Middle frontal gyrus (tissue), 1 donor: ENCODE results near the gene ZNF324B.
"Not testable (repeated sequence)": the region's sequence is repeated elsewhere in the genome, so short reads cannot be mapped to it uniquely, and the experiment has no call there.

Experiments
- DNase-seq: peaks from one replicate; pipeline ENCODE4 v3.0.0-alpha.2; 2015; ENCODE audit warnings: low spot score; ENCODE audit errors: extremely low spot score

ZNF324B gene

DNA sequence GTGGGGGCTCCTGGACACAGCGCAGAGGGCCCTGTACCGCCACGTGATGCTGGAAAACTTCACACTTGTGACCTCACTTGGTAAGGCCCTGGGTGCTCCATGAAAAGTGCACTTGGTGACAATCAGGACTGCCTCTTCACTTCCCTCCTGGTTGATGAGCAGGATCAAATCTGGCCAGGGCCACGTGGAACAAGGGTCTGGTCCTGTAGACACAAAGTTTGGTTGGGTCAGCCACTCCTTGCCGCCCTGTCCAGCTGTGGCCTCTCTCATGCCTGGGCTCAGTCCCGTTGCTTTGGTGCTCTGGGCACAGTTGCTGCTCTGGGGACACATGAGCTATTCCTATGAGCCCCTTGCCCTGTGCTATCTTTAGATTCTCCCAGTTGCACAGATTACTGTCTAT is 2.3 kb downstream of the ZNF324B start:
- no peak for DNase-seq

DNA sequence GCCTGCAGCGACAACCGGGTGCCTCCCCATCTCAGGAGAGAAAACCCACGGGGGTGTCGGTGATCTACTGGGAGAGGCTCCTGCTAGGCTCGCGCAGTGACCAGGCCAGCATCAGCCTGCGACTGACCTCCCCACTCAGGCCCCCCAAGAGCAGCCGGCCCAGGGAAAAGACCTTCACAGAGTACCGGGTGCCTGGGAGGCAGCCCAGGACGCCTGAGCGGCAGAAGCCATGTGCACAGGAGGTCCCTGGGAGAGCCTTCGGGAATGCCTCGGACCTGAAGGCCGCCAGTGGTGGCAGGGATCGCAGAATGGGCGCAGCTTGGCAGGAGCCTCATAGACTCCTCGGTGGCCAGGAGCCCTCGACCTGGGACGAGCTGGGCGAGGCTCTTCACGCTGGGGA is 3.9 kb downstream of the ZNF324B start:
- DNase-seq = no peak

DNA sequence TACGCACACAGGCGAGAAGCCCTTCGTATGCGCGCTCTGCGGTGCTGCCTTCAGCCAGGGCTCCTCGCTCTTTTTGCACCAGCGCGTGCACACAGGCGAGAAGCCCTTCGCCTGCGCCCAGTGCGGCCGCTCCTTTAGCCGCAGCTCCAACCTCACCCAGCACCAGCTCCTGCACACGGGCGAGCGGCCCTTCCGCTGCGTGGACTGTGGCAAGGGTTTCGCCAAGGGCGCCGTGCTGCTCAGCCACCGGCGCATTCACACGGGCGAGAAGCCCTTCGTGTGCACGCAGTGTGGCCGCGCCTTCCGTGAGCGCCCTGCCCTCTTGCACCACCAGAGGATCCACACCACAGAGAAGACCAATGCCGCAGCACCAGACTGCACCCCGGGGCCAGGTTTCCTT is 4.7 kb downstream of the ZNF324B start:
- no peak for DNase-seq

DNA sequence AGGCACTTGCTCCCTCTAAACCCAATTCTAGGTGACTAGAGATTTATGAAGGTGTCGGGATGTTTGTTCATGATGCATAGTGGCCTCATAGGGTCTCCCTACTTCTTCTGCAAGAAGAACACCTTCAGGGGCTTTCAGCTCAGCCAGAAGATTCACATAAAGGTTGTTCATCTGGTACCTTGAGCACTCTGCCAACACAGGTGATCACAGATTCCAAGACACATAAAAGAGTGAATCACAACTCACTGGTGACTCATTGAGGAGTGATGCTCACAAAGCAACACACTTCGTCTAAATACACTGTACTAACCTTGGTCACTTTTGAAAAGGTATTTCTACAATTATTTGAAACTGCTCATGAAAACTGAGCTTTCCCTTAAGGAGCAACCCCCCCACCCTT is 8.6 kb downstream of the ZNF324B start:
- no peak for DNase-seq

DNA sequence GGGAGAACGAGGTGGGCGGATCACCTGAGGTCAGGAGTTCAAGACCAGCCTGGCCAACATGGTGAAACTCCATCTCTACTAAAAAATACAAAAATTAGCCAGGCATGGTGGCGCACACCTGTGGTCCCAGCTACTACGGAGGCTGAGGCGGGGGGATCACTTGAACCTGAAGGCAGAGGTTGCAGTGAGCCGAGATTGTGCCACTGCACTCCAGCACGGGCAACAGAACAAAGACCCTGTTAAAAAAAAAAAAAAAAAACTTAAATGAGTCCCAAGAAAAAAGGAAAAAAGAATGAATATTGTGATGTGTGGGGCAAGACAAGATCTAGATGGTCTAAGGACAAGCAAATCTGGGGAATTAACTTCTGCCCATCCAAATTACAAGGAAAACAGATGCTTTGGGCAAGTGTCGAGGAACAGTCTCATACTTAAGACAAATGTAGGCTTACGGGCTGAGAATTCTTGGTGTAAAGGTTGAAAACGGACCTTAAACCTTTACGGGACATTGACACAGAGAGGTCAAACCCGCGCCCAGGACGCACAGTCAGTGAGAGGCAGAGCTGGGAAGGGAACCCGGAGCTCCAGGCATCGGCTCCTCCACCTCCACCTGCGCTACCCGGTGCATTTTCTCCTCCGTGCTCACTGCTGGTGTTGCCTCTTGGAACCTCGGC is 14.8 kb downstream of the ZNF324B start:
- DNase-seq = no peak

DNA sequence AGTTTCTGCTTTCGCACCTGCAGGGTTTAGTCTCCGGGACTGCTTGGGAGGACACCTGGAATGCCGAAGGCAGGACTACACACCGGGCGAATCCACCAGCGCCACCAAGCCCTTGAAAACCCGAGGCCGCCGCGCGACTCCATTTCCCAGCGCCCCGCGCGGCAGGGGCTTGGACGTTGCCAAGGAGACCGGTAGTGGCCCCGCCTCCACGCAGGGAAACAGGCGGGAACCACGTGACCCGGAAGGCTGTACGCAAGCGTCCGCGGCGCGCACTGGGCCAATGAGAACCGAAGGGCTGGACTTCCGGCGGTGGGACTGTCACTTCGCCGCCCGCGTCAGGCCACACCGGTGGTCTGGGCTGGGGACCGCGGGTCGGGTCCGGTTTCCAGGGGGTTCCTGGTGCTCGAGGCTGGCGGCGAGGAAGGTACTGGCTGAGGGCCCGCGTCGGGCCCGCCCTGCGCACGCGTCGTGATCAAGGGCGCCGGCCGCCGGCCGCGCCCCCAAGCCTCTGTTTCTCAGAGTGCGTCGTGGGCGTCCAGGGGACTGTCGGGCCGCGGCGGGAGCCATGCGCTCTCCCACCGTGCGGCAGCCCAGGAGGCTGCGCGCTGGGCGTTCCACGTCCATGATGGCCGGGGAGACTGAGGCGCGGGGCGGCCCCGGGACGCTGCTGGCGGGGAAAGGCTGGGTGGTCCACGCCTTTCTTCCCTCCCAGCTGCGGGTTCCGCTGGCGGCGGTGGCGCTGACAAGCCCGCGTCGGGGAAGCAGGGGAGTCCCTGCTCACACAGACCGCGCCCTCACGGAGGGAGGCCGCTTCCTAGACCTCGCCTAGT is 15.6 kb downstream of the ZNF324B start, which contains the start of gene ZNF324:
Gene ZNF324 (plus strand): TSS at position 321 of the 830 bp plus-strand sequence. CDS start 2,106 bp downstream, outside the sequence.
- peak; percentile 98 for DNase-seq

DNA sequence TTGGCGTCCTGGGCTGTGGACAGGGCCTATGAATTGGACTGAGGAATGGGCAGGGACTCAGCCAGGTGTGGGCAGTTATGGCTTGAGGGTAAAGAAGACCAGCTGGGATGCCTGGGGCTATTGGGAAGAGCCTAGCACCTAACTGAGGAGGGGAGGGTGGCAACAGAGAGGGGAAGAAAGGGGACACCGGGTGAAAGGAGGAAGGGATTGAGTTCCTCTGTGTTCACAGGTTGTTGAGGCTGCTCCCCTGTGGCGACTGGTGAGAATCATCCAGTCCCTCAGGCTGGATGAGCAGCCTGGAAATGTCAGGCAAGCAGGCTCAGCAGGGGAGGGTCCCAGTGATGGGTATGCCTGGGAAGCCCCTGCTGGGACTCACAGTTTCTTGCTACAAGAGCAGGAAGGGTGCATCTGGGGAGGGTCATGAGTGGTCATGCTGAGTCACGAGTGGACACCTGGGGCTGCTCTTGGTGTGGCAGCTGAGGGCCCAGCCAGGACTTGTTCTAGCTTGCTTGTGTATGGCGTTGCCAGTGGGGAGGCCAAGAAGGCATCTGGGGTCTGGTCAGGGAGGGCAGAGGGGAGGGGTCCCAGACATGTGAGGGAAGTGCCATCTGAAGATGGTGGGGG is 16.9 kb downstream of the ZNF324B start:
- DNase-seq = no peak

DNA sequence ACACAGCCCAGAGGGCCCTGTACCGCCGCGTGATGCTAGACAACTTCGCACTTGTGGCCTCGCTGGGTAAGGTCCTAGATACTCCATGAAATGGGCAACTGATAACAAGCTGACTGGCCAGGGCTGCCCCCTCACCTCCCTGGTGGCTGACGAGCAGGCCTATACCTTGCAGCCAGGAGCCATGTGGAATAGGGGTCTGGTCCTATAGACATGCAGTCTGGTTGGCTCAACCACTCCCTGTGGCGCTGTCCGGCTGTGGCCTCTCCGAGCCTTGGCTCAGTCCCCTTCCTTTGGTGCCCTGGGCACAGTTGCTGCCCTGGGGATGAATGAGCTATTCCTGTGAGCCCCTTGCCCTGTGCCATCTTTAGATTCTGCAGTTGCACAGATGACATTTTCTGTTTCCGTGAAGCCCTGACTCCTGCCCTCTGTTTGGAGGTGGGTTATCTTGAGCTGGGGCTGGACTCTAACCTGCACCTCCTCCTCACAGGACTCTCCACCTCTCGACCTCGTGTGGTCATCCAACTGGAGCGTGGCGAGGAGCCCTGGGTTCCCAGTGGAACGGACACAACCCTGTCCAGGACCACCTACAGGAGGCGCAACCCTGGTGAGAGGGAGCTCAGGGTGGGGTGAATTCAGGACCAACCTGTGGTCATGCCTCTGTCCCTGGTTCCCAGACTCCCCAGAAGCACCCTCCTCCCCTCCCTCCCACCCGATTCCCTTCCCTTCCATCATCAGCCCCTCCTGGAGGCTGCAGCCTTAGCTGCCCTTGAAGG is 18.0 kb downstream of the ZNF324B start:
- no peak for DNase-seq

DNA sequence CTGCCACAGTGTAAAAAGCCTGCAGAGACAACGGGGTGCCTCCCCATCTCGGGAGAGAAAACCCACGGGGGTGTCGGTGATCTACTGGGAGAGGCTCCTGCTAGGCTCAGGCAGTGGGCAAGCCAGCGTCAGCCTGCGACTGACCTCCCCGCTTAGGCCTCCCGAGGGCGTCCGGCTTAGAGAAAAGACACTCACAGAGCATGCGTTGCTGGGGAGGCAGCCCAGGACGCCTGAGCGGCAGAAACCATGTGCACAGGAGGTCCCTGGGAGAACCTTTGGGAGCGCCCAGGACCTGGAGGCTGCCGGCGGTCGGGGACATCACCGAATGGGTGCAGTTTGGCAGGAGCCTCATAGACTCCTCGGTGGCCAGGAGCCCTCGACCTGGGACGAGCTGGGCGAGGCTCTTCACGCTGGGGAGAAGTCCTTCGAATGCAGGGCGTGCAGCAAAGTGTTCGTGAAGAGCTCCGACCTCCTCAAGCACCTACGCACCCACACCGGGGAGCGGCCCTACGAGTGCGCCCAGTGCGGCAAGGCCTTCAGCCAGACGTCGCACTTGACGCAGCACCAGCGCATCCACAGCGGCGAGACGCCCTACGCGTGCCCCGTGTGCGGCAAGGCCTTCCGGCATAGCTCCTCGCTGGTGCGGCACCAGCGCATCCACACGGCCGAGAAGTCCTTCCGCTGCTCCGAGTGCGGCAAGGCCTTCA is 19.6 kb downstream of the ZNF324B start:
- DNase-seq = not testable (repeated sequence)

DNA sequence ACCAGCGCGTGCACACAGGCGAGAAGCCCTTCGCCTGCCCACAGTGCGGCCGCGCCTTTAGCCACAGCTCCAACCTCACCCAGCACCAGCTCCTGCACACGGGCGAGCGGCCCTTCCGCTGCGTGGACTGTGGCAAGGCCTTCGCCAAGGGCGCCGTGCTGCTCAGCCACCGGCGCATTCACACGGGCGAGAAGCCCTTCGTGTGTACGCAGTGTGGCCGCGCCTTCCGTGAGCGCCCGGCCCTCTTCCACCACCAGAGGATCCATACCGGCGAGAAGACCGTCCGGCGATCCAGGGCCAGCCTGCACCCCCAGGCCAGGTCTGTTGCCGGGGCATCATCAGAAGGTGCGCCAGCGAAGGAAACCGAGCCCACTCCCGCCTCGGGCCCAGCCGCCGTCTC is 20.3 kb downstream of the ZNF324B start:
- DNase-seq = no peak

DNA sequence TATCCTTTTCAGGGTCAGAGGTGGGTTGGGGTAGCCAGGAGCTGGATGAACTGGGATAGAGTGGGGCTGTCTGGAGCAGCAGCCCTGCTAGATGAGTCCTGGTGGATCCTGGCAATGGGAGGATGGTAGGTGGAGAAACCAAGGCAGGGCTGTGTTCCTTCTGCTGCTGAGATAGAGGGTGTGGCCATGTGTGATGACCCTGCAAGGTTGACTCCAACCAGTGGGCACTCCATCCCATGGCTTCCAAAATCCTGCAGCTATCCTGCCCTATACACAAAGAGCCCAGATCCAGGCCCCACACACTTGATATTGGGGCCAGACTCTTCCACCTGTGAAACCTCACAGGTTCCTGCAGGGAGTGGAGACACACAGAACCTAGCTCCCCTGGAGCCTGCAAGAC is 22.4 kb downstream of the ZNF324B start:
- no peak for DNase-seq

DNA sequence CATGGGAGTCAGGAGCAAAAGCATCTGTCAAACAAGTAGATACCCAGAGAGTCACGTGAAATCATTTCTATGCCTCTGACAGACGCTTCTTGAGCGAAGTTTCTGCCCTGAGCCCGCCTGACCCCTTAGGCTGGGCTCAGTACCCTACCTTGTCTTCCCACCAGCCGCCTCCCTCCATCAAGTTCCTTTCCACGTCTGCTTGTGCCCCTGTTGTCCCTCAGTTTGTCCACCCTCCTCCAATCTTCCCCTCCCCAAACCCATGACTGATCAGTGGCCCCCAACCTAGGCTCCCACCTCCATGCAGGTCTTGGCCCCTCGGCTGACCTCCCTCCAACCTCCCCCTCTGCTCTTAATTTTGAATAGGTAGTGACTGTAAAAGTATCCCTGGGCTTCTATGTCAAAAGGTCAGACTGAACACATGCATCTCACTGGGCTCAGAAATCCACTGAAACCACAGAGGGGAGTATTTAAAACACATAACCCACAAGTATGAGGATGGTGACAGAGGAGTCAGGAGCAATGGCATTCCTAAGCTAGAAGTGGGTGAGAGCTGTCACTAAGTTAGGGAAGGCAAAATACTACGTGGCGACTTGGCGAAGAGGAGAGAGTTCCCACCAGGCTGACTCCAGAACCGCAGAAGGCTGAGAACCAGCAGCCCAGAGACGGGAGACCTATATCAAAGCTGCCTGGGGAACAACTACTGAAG is 23.0 kb downstream of the ZNF324B start:
- DNase-seq = no peak

DNA sequence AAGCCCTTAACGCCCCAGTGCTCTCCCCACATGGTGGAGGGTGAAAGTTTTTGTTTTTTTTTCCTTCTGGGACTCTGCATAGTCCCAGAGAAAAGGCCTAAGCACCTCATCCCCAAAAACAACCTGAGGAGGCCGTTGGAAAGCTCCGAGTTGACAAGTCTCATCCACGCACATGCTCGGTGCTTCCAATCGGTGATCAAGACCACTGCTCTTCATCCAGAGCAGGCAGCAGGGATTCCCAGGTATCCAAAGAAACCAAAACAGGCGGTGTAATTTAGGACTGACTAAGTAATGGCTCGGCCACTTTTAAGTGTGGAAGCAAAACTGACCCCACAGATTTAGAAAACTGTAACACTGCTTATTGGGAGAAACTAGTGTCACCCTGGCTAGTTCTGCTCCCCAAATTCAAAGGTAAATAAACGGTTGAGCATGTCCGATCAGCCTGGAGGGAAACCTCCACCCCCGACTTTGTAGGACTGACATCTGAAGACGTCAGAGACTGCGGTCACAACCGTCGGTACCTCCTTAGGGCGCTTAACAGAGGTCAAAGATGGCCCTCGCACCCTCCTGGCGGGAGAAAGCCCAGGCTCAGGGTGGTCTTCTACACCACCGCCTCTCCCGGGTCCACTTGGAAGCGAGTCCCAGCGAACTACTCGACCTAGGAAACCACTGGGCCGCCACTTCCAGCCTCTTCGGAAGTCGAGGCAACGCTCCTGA is 23.7 kb downstream of the ZNF324B start:
- no peak for DNase-seq

DNA sequence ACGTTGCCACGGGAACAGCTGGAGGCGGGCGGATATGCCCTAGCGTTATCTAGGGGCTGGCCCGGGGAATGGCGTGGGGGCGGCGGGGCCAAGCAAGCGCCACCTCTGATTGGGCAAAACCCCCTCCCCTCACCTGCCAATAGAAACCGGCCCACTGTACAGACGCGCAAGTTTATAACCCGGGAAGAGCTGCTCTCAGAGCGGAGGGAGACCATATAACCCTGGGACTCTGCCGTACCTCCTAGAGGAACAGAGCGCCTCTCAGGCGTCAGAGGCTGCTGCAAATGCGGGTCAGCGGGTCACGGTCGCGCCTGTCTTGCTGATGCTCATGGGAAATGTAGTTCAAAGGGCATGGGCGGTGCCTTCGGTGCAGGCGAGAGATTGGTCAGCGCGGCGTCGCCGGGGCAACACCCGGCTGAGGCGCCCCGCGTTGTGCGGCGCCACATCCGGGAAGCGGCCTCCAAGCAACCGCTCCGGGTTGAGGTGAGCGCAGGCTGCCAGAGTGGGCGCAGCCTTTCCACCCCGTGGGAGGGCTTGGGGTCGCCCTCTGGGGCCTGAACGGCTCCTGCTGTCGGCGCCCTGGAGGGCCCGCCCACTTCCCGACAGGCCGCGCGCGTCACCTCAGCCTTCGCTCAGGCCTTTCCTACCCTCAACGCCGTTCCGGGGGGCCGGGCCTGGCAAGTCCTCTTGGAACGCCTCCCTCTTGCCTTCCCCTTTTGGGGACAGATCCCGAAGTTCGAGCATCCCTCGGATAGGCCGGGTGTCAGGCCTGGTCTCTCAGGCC is 24.5 kb downstream of the ZNF324B start, which contains the start of gene ZNF446:
Gene ZNF446 (plus strand): TSS at position 639 of the 784 bp plus-strand sequence. CDS start 867 bp downstream, outside the sequence.
- DNase-seq = peak; percentile 92

DNA sequence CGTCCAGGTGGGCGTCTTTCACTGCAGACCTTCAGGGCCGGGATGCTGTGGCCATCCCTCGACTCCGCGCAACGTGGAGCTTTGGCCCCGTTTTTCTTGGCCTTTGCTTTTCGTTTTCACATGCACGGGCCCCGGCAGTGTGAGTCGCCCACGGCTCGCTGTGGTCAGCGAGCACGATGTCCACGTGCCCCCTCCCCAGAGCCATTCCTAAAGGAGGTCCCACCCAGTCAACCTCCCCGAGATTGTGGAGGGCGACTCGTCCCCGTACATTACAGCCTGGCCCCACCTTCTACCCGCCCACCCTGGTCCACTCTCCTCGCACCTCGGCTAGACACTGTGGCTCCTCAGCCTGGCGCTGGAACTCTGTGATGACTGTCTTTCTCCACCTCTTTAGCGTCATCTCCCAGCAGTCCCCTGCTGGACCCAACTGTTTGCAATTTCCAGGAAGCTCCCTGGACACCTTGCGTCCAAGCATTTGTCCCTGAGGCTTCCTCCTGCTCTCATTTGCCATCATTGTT is 25.1 kb downstream of the ZNF324B start:
- no peak for DNase-seq

DNA sequence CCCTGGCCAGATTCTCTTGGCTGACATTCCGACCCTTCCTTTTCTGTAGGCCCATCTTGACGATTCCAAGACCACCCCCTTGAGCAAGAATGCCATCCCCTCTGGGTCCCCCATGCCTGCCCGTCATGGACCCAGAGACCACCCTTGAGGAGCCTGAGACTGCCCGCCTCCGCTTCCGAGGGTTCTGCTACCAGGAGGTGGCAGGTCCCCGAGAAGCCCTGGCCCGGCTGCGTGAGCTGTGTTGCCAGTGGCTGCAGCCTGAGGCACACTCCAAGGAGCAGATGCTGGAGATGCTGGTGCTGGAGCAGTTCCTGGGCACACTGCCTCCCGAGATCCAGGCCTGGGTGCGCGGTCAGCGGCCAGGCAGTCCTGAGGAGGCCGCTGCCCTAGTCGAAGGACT is 25.7 kb downstream of the ZNF324B start:
- no peak for DNase-seq

DNA sequence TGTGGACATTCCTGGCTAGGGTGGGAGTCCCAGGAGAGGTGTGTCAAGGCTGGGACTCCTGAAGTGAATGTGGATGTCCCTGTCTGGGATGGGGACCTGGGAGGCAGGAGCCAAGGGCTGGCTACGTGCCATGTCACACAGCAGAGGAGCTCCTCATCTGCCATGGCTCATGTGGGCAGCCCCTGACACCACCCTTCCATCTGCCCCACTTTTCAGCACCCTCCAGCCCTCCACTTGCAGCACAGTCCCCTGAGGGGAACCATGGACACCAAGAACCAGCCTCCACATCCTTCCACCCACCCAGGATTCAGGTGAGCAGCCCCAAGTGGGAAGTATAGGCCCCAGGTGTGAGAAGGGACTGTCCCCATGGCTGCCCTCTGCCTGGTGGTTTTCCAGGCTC is 26.4 kb downstream of the ZNF324B start:
- no peak for DNase-seq

DNA sequence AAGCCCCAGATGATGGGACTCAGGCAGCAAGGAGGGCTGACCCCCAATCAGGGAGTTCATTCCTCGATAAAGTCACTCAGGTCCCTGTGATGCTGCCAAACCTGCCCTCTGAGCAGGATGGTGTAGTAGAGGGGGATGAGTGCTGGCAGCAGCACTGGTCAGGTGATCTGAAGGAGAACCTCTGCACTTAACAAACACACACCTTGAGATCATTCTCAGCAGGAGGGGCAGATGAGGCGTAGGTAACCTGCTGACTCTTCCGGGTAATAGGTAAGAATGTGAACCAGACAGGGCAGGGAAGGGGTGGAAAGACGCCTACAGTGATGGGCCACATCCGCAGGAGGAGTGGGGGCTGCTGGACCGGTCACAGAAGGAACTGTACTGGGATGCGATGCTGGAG is 27.9 kb downstream of the ZNF324B start:
- no peak for DNase-seq
